Measurements from ENCODE around the gene COLEC12. TPM values are rescaled to one million over a fixed set of nuclear protein-coding genes. Genes with fewer than 3 reads are reported as not detected.

Gene COLEC12
- total and polyA plus RNA-seq, 7 experiments from 2014 or later = 0.12 to 0.35 (median 0.19) TPM; not detected in 4

DNA sequence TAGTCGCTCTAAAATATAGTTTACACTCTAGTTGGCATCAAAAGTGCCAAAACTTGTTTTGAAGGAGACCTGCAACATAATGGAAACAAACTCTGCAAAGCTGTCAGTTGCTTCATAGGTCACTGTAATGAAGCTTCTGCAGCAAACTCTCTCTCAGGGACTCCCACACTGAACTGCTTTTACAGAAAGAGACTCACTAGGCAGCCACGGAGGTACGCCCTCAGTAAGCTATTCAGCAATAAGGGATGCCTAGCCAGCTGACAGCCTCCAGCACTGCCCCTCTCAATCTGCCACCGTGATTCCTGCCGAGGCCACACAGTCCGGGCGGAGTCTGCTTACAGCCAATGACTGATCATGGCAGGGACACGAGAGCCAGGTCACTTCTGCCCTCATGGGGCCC lies 51.1 kb downstream of the COLEC12 start:
- no peaks in the 10 kb centered on the region for H3K27me3 ChIP-seq (ENCODE audit: control insufficient read depth in 2 of 2, insufficient read depth in 2 of 2, low read length in 2 of 2)
- H3K36me3 ChIP-seq (ENCODE audit: control insufficient read depth in 2 of 3, insufficient read depth in 3 of 3, low read length in 3 of 3) = no peaks in the 10 kb centered on the region
- CTCF ChIA-PET = no interaction called here
- H3K4me3 ChIP-seq (ENCODE audit: low read length) = no peak overlapping the region
- peaks cover 3 to 30% (median 12%) of the 10 kb centered on the region in 5 donors for H3K27me3 Mint-ChIP-seq
- H3K27ac Mint-ChIP-seq = no peak overlapping the region
- peaks cover under 1 to 48% (median 22%) of the 10 kb centered on the region in 11 donors for H3K9me3 Mint-ChIP-seq
- intact Hi-C loops (cut with micrococcal nuclease) = no loop called here
- no peaks in the 10 kb centered on the region for H3K4me1 ChIP-seq (ENCODE audit: control insufficient read depth in 2 of 2, insufficient read depth in 2 of 2, low read length in 2 of 2)
- H3K9me3 ChIP-seq (ENCODE audit: control insufficient read depth in 2 of 3, low read length in 3 of 3) = peaks cover 0 to 20% (median 0%) of the 10 kb centered on the region in 3 experiments
- H3K4me1 Mint-ChIP-seq = no peaks in the 10 kb centered on the region
- DNase-seq = no peak
- no peak overlapping the region for H3K4me3 Mint-ChIP-seq
- peaks cover 0 to 3% (median 0%) of the 10 kb centered on the region in 5 donors for H3K36me3 Mint-ChIP-seq
- no peak for ATAC-seq
- POLR2A ChIA-PET = no interaction called here
- H3K27ac ChIP-seq (ENCODE audit: low read depth, low read length) = no peak overlapping the region

DNA sequence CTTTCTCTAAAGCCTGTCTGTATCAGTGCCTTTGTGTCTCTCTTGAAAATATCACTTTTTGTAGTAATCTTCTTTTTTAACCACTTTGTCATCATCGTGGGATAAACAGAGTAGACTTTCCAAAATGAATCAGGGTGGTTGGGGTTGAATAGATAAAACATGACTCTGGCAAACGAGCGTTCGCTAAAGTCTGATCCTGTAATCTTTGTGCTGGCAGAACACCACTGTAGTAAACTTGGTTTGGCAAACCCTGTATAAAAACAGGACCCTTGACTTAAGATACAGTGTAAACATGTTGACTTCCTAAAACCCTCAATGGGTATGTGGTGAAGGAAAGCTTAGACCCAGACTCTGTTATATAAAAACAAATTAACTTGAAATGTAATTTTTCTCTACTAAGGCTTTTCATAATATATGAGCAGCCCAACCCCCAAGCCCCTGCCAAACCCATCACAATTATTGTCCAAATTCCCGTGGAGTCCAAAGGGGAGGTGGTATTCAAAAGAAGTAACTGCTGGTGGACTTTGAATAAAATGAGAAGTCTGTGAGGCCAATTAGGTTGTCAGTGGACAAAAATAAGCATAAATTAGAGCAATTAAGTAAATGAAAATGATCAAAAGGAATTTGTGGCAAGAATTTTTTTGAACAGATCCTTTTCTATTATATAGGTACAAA lies 52.2 kb downstream of the COLEC12 start:
- no peaks in the 10 kb centered on the region for H3K36me3 ChIP-seq (ENCODE audit: control insufficient read depth in 2 of 3, insufficient read depth in 3 of 3, low read length in 3 of 3)
- H3K27ac ChIP-seq (ENCODE audit: low read depth, low read length) = no peak overlapping the region
- Mint-ChIP-seq H3K9me3 (peaks cover 0 to 38% (median 16%) of the 10 kb centered on the region in 11 donors), H3K4me1 (no peaks in the 10 kb centered on the region), H3K4me3 (no peak overlapping the region), H3K27ac (no peak overlapping the region), H3K36me3 (peaks cover 0 to 3% (median 0%) of the 10 kb centered on the region in 5 donors), H3K27me3 (peaks cover 3 to 26% (median 16%) of the 10 kb centered on the region in 5 donors)
- POLR2A ChIA-PET = no interaction called here
- no peaks in the 10 kb centered on the region for H3K27me3 ChIP-seq (ENCODE audit: control insufficient read depth in 2 of 2, insufficient read depth in 2 of 2, low read length in 2 of 2)
- peaks cover 0 to 20% (median 0%) of the 10 kb centered on the region in 3 experiments for H3K9me3 ChIP-seq (ENCODE audit: control insufficient read depth in 2 of 3, low read length in 3 of 3)
- CTCF ChIA-PET = no interaction called here
- intact Hi-C loops (cut with micrococcal nuclease) = no loop called here
- DNase-seq (no peak), ATAC-seq (no peak)
- H3K4me3 ChIP-seq (ENCODE audit: low read length) = no peak overlapping the region
- no peaks in the 10 kb centered on the region for H3K4me1 ChIP-seq (ENCODE audit: control insufficient read depth in 2 of 2, insufficient read depth in 2 of 2, low read length in 2 of 2)

- H3K4me3 Mint-ChIP-seq = no peak overlapping the region
- Histone ChIP-seq H3K27ac (ENCODE audit: low read depth, low read length) (no peak overlapping the region), H3K27me3 (ENCODE audit: control insufficient read depth in 2 of 2, insufficient read depth in 2 of 2, low read length in 2 of 2) (no peaks in the 10 kb centered on the region), H3K9me3 (ENCODE audit: control insufficient read depth in 2 of 3, low read length in 3 of 3) (peaks cover 0 to 14% (median 0%) of the 10 kb centered on the region in 3 experiments), H3K4me3 (ENCODE audit: low read length) (no peak overlapping the region), H3K4me1 (ENCODE audit: control insufficient read depth in 2 of 2, insufficient read depth in 2 of 2, low read length in 2 of 2) (no peaks in the 10 kb centered on the region), H3K36me3 (ENCODE audit: control insufficient read depth in 2 of 3, insufficient read depth in 3 of 3, low read length in 3 of 3) (no peaks in the 10 kb centered on the region)
- peaks cover 3 to 26% (median 16%) of the 10 kb centered on the region in 5 donors for H3K27me3 Mint-ChIP-seq
- ATAC-seq (peak; percentile 29), DNase-seq (no peak)
- intact Hi-C loops (cut with micrococcal nuclease) = no loop called here
- H3K36me3 Mint-ChIP-seq = peaks cover 0 to 3% (median 0%) of the 10 kb centered on the region in 5 donors
- ChIA-PET CTCF (no interaction called here), POLR2A (no interaction called here)
- H3K9me3 Mint-ChIP-seq = peaks cover 0 to 26% (median 13%) of the 10 kb centered on the region in 11 donors
- no peaks in the 10 kb centered on the region for H3K4me1 Mint-ChIP-seq
- no peak overlapping the region for H3K27ac Mint-ChIP-seq
Measured at GRCh38 chr18:446941-447560, 53.5 kb downstream of the COLEC12 start.

- no peaks in the 10 kb centered on the region for H3K36me3 ChIP-seq (ENCODE audit: control insufficient read depth in 2 of 3, insufficient read depth in 3 of 3, low read length in 3 of 3)
- no peak for DNase-seq
- ChIA-PET POLR2A (no interaction called here), CTCF (no interaction called here)
- H3K4me3 Mint-ChIP-seq = no peak overlapping the region
- no peaks in the 10 kb centered on the region for H3K4me1 ChIP-seq (ENCODE audit: control insufficient read depth in 2 of 2, insufficient read depth in 2 of 2, low read length in 2 of 2)
- H3K27ac Mint-ChIP-seq = no peak overlapping the region
- H3K27ac ChIP-seq (ENCODE audit: low read depth, low read length) = no peak overlapping the region
- no peaks in the 10 kb centered on the region for H3K4me1 Mint-ChIP-seq
- H3K9me3 ChIP-seq (ENCODE audit: control insufficient read depth in 2 of 3, low read length in 3 of 3) = no peaks in the 10 kb centered on the region
- no peak overlapping the region for H3K4me3 ChIP-seq (ENCODE audit: low read length)
- H3K36me3 Mint-ChIP-seq = no peaks in the 10 kb centered on the region
- intact Hi-C loops (cut with micrococcal nuclease) = no loop called here
- H3K9me3 Mint-ChIP-seq = peaks cover 0 to 6% (median under 1%) of the 10 kb centered on the region in 11 donors
- no peak for ATAC-seq
- no peaks in the 10 kb centered on the region for H3K27me3 ChIP-seq (ENCODE audit: control insufficient read depth in 2 of 2, insufficient read depth in 2 of 2, low read length in 2 of 2)
- H3K27me3 Mint-ChIP-seq = peaks cover 3 to 26% (median 16%) of the 10 kb centered on the region in 5 donors
Measured at GRCh38 chr18:445055-445454, 55.4 kb downstream of the COLEC12 start.

DNA sequence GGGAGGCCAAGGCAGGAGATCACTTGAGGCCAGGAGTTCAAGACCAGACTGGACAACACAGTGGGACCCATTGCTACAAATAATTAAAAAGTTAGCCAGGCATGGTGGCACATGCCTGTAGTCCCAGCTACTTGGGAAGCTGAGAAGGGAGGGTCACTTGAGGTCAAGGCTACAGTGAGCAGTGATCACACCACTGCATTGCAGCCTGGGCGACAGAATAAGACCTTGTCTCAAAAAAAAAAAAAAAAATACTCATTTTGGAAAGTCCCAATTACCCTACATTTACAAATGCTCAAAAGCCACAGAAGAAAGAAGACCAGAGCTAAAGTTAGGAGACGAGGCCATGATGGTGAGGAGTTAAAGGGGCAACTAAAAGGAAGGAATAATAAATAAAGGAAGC lies 61.9 kb downstream of the COLEC12 start:
- ChIA-PET POLR2A (no interaction called here), CTCF (no interaction called here)
- no peak for ATAC-seq
- intact Hi-C loops (cut with micrococcal nuclease) = no loop called here
- Mint-ChIP-seq H3K4me1 (no peaks in the 10 kb centered on the region), H3K27ac (no peak overlapping the region), H3K36me3 (no peaks in the 10 kb centered on the region), H3K4me3 (no peak overlapping the region), H3K9me3 (no peaks in the 10 kb centered on the region), H3K27me3 (peaks cover 0 to 8% (median 4%) of the 10 kb centered on the region in 5 donors)
- Histone ChIP-seq H3K4me3 (ENCODE audit: low read length) (no peak overlapping the region), H3K27ac (ENCODE audit: low read depth, low read length) (no peak overlapping the region), H3K27me3 (ENCODE audit: control insufficient read depth in 2 of 2, insufficient read depth in 2 of 2, low read length in 2 of 2) (no peaks in the 10 kb centered on the region), H3K36me3 (ENCODE audit: control insufficient read depth in 2 of 3, insufficient read depth in 3 of 3, low read length in 3 of 3) (no peaks in the 10 kb centered on the region), H3K9me3 (ENCODE audit: control insufficient read depth in 2 of 3, low read length in 3 of 3) (no peaks in the 10 kb centered on the region), H3K4me1 (ENCODE audit: control insufficient read depth in 2 of 2, insufficient read depth in 2 of 2, low read length in 2 of 2) (no peaks in the 10 kb centered on the region)
- no peak for DNase-seq

GRCh38 chr18:435940-436339 lies 64.6 kb downstream of the COLEC12 start:
- Mint-ChIP-seq H3K4me1 (peaks cover 0 to 2% (median 0%) of the 10 kb centered on the region in 7 donors), H3K36me3 (no peaks in the 10 kb centered on the region), H3K4me3 (no peak overlapping the region), H3K27ac (no peak overlapping the region), H3K9me3 (no peaks in the 10 kb centered on the region), H3K27me3 (peaks cover 0 to 11% (median 8%) of the 10 kb centered on the region in 5 donors)
- H3K27me3 ChIP-seq (ENCODE audit: control insufficient read depth in 2 of 2, insufficient read depth in 2 of 2, low read length in 2 of 2) = no peaks in the 10 kb centered on the region
- intact Hi-C loops (cut with micrococcal nuclease) = no loop called here
- no peak overlapping the region for H3K4me3 ChIP-seq (ENCODE audit: low read length)
- ChIA-PET CTCF (no interaction called here), POLR2A (no interaction called here)
- no peak overlapping the region for H3K27ac ChIP-seq (ENCODE audit: low read depth, low read length)
- no peaks in the 10 kb centered on the region for H3K9me3 ChIP-seq (ENCODE audit: control insufficient read depth in 2 of 3, low read length in 3 of 3)
- no peaks in the 10 kb centered on the region for H3K36me3 ChIP-seq (ENCODE audit: control insufficient read depth in 2 of 3, insufficient read depth in 3 of 3, low read length in 3 of 3)
- DNase-seq = no peak
- no peak for ATAC-seq
- no peaks in the 10 kb centered on the region for H3K4me1 ChIP-seq (ENCODE audit: control insufficient read depth in 2 of 2, insufficient read depth in 2 of 2, low read length in 2 of 2)

DNA sequence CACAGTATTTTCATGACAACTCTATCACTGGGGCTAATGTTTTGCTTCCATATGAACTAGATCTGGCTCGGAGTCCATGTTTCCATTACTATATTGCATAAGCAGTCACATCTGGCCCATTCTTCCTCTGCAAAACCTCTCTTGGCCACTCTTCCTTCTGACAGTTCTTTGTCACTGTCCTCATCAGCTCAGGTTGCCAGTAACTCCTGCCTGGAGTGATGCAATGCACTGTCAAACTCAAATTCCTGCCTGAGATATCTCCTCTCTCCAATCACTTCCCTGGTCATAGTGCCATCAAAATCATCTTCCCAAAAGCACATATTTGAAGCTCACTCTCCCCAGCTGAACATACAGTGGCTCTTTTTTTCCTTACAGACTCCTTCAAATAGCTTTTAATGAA lies 66.1 kb downstream of the COLEC12 start:
- ChIA-PET CTCF (no interaction called here), POLR2A (no interaction called here)
- Histone ChIP-seq H3K4me3 (ENCODE audit: low read length) (no peak overlapping the region), H3K27me3 (ENCODE audit: control insufficient read depth in 2 of 2, insufficient read depth in 2 of 2, low read length in 2 of 2) (no peaks in the 10 kb centered on the region), H3K9me3 (ENCODE audit: control insufficient read depth in 2 of 3, low read length in 3 of 3) (no peaks in the 10 kb centered on the region), H3K27ac (ENCODE audit: low read depth, low read length) (no peak overlapping the region), H3K4me1 (ENCODE audit: control insufficient read depth in 2 of 2, insufficient read depth in 2 of 2, low read length in 2 of 2) (no peaks in the 10 kb centered on the region), H3K36me3 (ENCODE audit: control insufficient read depth in 2 of 3, insufficient read depth in 3 of 3, low read length in 3 of 3) (no peaks in the 10 kb centered on the region)
- Mint-ChIP-seq H3K27me3 (peaks cover 0 to 11% (median 8%) of the 10 kb centered on the region in 5 donors), H3K9me3 (no peaks in the 10 kb centered on the region), H3K36me3 (no peaks in the 10 kb centered on the region), H3K4me3 (no peak overlapping the region), H3K4me1 (peaks cover 0 to 2% (median 0%) of the 10 kb centered on the region in 7 donors), H3K27ac (no peak overlapping the region)
- ATAC-seq = no peak
- DNase-seq = no peak
- intact Hi-C loops (cut with micrococcal nuclease) = no loop called here

Measured in naive thymus-derived CD4-positive, alpha-beta T cell (primary cell).